Karpas-422 (cell line): ENCODE results near the gene SLC2A13. TPM values are rescaled to one million over a fixed set of nuclear protein-coding genes. Genes with fewer than 3 reads are reported as not detected.

ENCODE experiments used
- DNase-seq: peaks from one replicate; pipeline ENCODE4 v3.0.0-alpha.2; 2015
- H2AFZ ChIP-seq: fragments of 200-600 bp; sonication (generic); 2 replicates; pipeline ENCODE4 v1.6.1; 2014; ENCODE audit warnings: antibody characterized with exemption, low read length, mixed read lengths
- H3K27ac ChIP-seq: fragments of 200-600 bp; sonication (generic); 2 replicates; pipeline ENCODE4 v1.5.1; 2014; ENCODE audit warnings: mild to moderate bottlenecking, low read length, moderate library complexity
- H3K27me3 ChIP-seq: fragments of 200-600 bp; sonication (generic); 2 replicates; pipeline ENCODE4 v1.6.1; 2014; ENCODE audit warnings: low read length, mixed read lengths
- H3K36me3 ChIP-seq: fragments of 200-600 bp; sonication (generic); 2 replicates; pipeline ENCODE4 v1.6.1; 2014; ENCODE audit warnings: low read length, mixed read lengths; ENCODE audit not compliant: insufficient read depth
- H3K4me1 ChIP-seq: fragments of 200-600 bp; sonication (generic); 2 replicates; pipeline ENCODE4 v1.6.1; 2014; ENCODE audit warnings: mild to moderate bottlenecking, low read length, mixed read lengths
- H3K4me2 ChIP-seq: fragments of 200-600 bp; sonication (generic); 2 replicates; pipeline ENCODE4 v1.6.1; 2014; ENCODE audit warnings: low read length, low read depth, mild to moderate bottlenecking; ENCODE audit not compliant: poor library complexity, severe bottlenecking
- H3K4me3 ChIP-seq: fragments of 200-600 bp; sonication (generic); 2 replicates; pipeline ENCODE4 v1.5.1; 2014; ENCODE audit warnings: mild to moderate bottlenecking, antibody characterized with exemption, low read length, mixed read lengths
- H3K79me2 ChIP-seq: fragments of 200-600 bp; sonication (generic); 2 replicates; pipeline ENCODE4 v1.6.1; 2014; ENCODE audit warnings: mild to moderate bottlenecking, low read length, mixed read lengths
- H3K9ac ChIP-seq: fragments of 200-600 bp; sonication (generic); 2 replicates; pipeline ENCODE4 v1.6.0; 2014; ENCODE audit warnings: low read length
- H3K9me2 ChIP-seq: fragments of 200-600 bp; sonication (generic), shearing (Covaris generic); replicated peaks from 2 replicates; pipeline ENCODE4 v1.6.0; 2014; ENCODE audit warnings: mild to moderate bottlenecking, low read length, moderate library complexity; ENCODE audit not compliant: insufficient read depth
- H3K9me3 ChIP-seq: fragments of 300-700, 200-600 bp; sonication (generic); 2 replicates; pipeline ENCODE4 v1.6.1; 2014; ENCODE audit warnings: low read length, mixed read lengths
- H4K20me1 ChIP-seq: fragments of 200-600 bp; sonication (generic); 2 replicates; pipeline ENCODE4 v1.6.1; 2014; ENCODE audit warnings: mild to moderate bottlenecking, antibody characterized with exemption, low read length, low read depth; ENCODE audit not compliant: insufficient read depth
- total RNA-seq: library from RNA; depleted of rRNA; stranded (reverse); fragments of >200 nt; shearing (Covaris generic); gene quantifications from 2 replicates; pipeline ENCODE4 v1.2.3, GENCODE V29; 2014; ENCODE audit warnings: low replicate concordance

Gene SLC2A13
- total RNA-seq, 1 experiment from 2014 or later = 0.89 TPM

- Histone ChIP-seq H3K4me3 (no peak overlapping the region), H4K20me1 (no peaks in the 10 kb centered on the region), H3K9me3 (no peaks in the 10 kb centered on the region), H3K36me3 (no peaks in the 10 kb centered on the region), H3K9me2 (no peaks in the 10 kb centered on the region), H3K4me2 (no peak overlapping the region), H3K4me1 (no peaks in the 10 kb centered on the region), H3K9ac (no peak overlapping the region), H3K79me2 (no peaks in the 10 kb centered on the region), H3K27me3 (no peaks in the 10 kb centered on the region), H2AFZ (no peak overlapping the region), H3K27ac (no peak overlapping the region)
- no peak for DNase-seq
Observed at GRCh38 chr12:40065636-40066035, 40.2 kb downstream of the SLC2A13 start.

- Histone ChIP-seq H3K9me3 (no peaks in the 10 kb centered on the region), H3K27me3 (no peaks in the 10 kb centered on the region), H3K27ac (no peak overlapping the region), H3K4me3 (no peak overlapping the region), H3K79me2 (no peaks in the 10 kb centered on the region), H3K9me2 (no peaks in the 10 kb centered on the region), H2AFZ (no peak overlapping the region), H4K20me1 (no peaks in the 10 kb centered on the region), H3K4me1 (no peaks in the 10 kb centered on the region), H3K9ac (no peak overlapping the region), H3K36me3 (no peaks in the 10 kb centered on the region), H3K4me2 (no peak overlapping the region)
- no peak for DNase-seq
Observed at GRCh38 chr12:40063414-40063813, 42.5 kb downstream of the SLC2A13 start.

DNA sequence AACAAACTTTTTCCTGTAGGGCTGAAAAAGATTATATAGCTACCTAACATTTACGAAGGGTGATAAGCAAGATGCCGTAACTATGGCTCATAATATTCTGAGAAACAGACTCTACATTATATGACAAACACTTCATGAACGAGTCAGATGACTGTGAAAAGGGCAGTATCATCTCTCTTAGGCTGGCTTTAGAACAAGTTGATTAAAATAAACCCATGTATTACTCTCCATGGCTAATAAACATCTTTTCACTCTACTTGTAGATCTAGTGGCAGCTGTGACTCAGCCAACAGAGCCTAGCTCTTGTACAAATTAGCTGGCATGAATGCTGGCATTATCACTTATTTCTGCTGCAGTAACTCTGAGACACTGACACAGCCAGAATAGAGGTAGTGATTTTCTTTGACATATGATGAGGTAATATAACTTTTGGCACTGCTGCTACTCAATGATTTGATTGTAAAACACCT is 47.1 kb downstream of the SLC2A13 start:
- no peaks in the 10 kb centered on the region for H3K27me3 ChIP-seq
- no peaks in the 10 kb centered on the region for H3K36me3 ChIP-seq
- no peaks in the 10 kb centered on the region for H4K20me1 ChIP-seq
- H3K4me3 ChIP-seq = no peak overlapping the region
- H2AFZ ChIP-seq = no peak overlapping the region
- H3K27ac ChIP-seq = no peak overlapping the region
- no peak overlapping the region for H3K9ac ChIP-seq
- DNase-seq = no peak
- H3K4me2 ChIP-seq = no peak overlapping the region
- H3K9me2 ChIP-seq = no peaks in the 10 kb centered on the region
- H3K9me3 ChIP-seq = no peaks in the 10 kb centered on the region
- H3K4me1 ChIP-seq = no peaks in the 10 kb centered on the region
- no peaks in the 10 kb centered on the region for H3K79me2 ChIP-seq

DNA sequence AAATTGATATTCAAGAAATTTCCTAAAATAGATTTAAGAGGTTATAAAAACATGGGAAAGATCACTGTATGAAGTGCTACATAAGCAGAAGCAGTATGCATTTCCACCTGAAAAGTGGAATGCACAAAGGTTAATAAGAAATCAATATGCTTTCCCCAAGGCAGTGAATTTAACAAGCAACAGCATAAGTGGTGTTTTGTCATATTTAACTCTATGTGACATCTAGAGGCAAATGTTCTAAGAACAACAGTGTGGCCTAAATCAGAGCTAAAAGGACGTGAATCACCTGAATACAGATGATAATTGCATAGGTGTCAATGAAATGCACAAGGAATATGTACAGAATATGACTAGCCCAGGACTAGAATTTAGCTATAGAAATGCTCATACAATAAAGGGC is 49.5 kb downstream of the SLC2A13 start:
- no peaks in the 10 kb centered on the region for H3K79me2 ChIP-seq
- H3K9ac ChIP-seq = no peak overlapping the region
- no peaks in the 10 kb centered on the region for H3K9me3 ChIP-seq
- no peaks in the 10 kb centered on the region for H4K20me1 ChIP-seq
- DNase-seq = no peak
- no peak overlapping the region for H3K4me3 ChIP-seq
- no peak overlapping the region for H2AFZ ChIP-seq
- no peaks in the 10 kb centered on the region for H3K9me2 ChIP-seq
- H3K4me2 ChIP-seq = no peak overlapping the region
- H3K36me3 ChIP-seq = no peaks in the 10 kb centered on the region
- H3K27ac ChIP-seq = no peak overlapping the region
- H3K27me3 ChIP-seq = no peaks in the 10 kb centered on the region
- H3K4me1 ChIP-seq = no peaks in the 10 kb centered on the region

GRCh38 chr12:40055776-40056175 is 50.1 kb downstream of the SLC2A13 start:
- H3K27me3 ChIP-seq = no peaks in the 10 kb centered on the region
- H4K20me1 ChIP-seq = no peaks in the 10 kb centered on the region
- no peak overlapping the region for H3K9ac ChIP-seq
- no peak overlapping the region for H2AFZ ChIP-seq
- no peaks in the 10 kb centered on the region for H3K36me3 ChIP-seq
- H3K9me3 ChIP-seq = no peaks in the 10 kb centered on the region
- H3K27ac ChIP-seq = no peak overlapping the region
- no peaks in the 10 kb centered on the region for H3K79me2 ChIP-seq
- no peaks in the 10 kb centered on the region for H3K4me1 ChIP-seq
- no peak overlapping the region for H3K4me3 ChIP-seq
- no peak for DNase-seq
- H3K9me2 ChIP-seq = no peaks in the 10 kb centered on the region
- H3K4me2 ChIP-seq = no peak overlapping the region

DNA sequence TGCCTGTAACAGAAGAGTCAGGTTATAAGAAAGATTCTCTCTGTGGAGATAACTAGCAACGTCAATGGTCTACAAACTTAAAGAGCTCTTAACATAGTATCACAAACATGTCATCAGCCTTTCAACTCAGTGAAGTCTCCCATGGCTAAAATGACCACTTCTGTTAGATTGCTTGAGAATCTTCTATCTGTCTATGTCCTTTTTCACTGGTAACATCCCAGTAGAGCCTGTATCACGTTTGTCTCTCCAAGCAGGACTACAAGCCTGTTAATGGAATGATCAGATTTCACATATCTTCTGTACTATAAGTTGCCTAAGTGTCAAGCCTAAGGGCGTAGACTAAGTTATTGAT is 50.7 kb downstream of the SLC2A13 start:
- Histone ChIP-seq H3K9me2 (no peaks in the 10 kb centered on the region), H2AFZ (no peak overlapping the region), H3K27me3 (no peaks in the 10 kb centered on the region), H3K9me3 (no peaks in the 10 kb centered on the region), H3K4me3 (no peak overlapping the region), H3K27ac (no peak overlapping the region), H3K9ac (no peak overlapping the region), H3K4me1 (no peaks in the 10 kb centered on the region), H4K20me1 (no peaks in the 10 kb centered on the region), H3K4me2 (no peak overlapping the region), H3K79me2 (no peaks in the 10 kb centered on the region), H3K36me3 (no peaks in the 10 kb centered on the region)
- DNase-seq = no peak

GRCh38 chr12:40054555-40055227 is 51.2 kb downstream of the SLC2A13 start:
- no peak for DNase-seq
- no peaks in the 10 kb centered on the region for H3K79me2 ChIP-seq
- no peak overlapping the region for H2AFZ ChIP-seq
- 0 out of 2 replicates have a peak, but pooled peaks cover 2% of the 10 kb centered on the region for H3K27me3 ChIP-seq
- no peak overlapping the region for H3K9ac ChIP-seq
- no peak overlapping the region for H3K4me3 ChIP-seq
- no peaks in the 10 kb centered on the region for H3K36me3 ChIP-seq
- no peaks in the 10 kb centered on the region for H3K4me1 ChIP-seq
- no peaks in the 10 kb centered on the region for H3K9me3 ChIP-seq
- H4K20me1 ChIP-seq = no peaks in the 10 kb centered on the region
- no peak overlapping the region for H3K27ac ChIP-seq
- H3K9me2 ChIP-seq = no peaks in the 10 kb centered on the region
- no peak overlapping the region for H3K4me2 ChIP-seq

GRCh38 chr12:40049268-40049667 is 56.6 kb downstream of the SLC2A13 start:
- Histone ChIP-seq H3K79me2 (no peaks in the 10 kb centered on the region), H3K4me1 (no peaks in the 10 kb centered on the region), H3K9me2 (no peaks in the 10 kb centered on the region), H3K9me3 (no peaks in the 10 kb centered on the region), H4K20me1 (no peaks in the 10 kb centered on the region), H3K4me3 (no peak overlapping the region), H2AFZ (no peak overlapping the region), H3K9ac (no peak overlapping the region), H3K36me3 (no peaks in the 10 kb centered on the region), H3K27ac (no peak overlapping the region), H3K4me2 (no peak overlapping the region), H3K27me3 (0 out of 2 replicates have a peak, but pooled peaks cover 2% of the 10 kb centered on the region)
- no peak for DNase-seq
